GM19351 (cell line): ENCODE data around the gene CARHSP1.
"Not testable (repeated sequence)": the region's sequence is repeated elsewhere in the genome, so short reads cannot be mapped to it uniquely, and the experiment has no call there.

Experiments
- ATAC-seq: cut with Tn5 transposase; IDR thresholded peaks from one replicate; pipeline ENCODE4 v1.9.1; 2021; ENCODE audit warnings: mild to moderate bottlenecking, moderate library complexity; ENCODE audit not compliant: unreplicated experiment

Gene CARHSP1

DNA sequence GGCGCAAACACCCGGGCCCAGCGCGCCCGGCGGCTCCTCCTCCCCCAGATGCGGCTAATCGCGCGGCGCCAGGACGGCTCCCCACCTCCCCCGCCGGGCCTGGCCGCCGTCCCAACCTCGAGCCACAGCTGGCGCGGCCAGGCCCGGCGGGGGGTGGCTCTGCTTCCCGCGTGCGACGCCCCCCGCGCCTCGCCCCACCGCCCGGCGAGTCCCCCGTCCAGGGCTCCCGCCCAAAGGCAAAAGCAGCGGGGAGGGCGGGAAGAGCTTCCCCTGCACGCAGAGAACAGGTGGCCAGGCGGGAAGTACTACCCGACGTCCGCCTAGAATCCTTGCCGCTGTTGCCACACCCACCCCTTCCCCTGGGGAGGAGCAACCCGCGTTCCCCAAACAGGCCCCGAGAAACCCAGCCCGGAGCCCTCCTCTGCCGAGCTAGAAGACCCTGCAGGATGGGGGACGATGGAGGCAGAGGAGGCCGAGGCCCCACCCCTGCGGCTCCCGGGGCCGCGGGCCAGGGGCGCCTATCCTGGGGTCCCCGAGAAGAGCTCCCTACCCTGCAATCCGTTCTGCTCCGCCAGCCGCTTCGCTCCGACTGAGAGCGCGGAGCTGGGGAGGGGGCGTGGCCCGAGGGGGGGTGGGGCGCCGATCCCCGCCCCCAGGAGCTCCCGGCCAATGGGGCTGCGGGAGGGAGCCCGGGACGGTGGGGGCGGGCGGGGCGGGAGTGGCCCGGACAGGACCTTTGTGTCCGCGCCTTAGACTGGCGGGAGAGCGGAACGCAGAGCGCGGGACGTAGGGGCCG is at the start of gene CARHSP1:
CARHSP1 (minus strand) TSS at position 591 of the 796 bp plus-strand sequence. CDS start 9,678 bp downstream, outside the sequence.
- peak; percentile 66 for ATAC-seq

DNA sequence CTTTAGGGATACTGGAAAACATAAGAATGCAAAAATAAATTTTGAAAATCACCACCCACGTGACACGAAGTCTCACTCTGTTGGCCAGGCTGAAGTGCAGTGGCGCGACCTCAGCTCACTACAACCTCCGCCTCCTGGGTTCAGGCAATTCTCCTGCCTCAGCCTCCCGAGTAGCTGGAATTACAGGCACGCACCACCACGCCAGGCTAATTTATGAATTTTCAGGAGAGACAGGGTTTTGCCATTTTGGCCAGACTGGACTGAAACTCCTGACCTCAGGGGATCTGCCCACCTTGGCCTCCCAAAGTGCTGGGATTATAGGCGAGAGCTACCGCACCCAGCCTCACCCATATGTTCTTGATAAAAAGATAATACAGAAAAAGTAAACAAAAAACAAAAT is 48.5 kb upstream of the CARHSP1 start:
- ATAC-seq: not testable (repeated sequence)

DNA sequence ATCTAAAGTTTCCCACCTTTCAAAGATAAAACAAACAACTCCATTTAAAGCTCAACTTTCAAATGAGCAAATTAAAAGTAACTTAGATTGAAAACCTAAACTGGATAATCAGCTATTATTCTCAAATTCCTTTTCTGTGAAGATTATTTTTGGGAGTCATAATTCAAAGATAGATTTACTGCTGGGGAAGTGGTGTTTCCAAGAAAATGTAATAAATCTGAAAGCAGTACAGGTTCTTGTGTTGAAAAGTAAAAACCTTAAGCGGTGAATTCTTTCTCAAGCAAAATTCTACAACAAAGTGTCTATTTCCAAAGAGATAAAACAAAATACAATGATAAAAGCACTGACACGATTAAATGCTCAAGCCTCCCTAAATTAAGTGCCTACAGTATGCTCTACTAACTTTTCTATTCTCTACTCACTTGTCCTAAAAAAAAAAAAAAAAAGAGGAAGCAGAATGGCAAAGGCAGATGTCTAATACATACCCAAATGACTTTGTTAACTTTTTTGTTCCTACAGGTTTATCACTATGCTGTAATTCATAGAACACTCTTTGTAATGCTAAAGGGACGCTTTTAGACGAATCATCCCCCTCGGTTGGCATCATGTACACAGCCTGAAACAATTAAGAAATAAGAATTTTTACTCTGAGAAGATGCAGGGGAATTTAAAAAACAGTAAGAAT is 47.9 kb upstream of the CARHSP1 start:
- no peak for ATAC-seq

DNA sequence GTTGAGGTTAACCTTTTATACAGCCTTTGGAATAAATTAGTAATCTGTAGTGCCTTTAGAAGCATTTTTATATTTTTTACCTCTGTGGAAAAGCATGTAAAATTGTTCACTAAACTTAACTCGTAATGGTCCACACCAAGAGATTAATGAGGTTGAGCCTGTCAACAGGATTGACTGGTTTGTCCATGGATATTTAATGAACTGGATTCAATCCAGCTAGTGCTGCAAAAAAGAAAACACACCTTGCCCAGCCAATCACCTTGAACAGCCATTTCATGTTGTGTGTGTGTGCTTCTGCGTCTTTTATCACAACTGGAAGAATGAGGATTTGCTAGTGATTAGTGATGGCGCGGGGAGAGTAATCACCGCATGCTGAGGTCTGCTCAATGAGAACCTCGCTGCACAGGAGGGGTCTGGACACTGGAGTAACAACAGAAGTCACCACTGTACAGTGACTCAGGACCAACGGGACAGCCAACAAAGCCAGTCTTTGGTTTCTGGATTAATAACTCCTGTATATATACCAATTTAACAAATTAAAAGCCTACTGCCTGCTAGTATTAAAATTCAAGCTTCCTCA is 47.0 kb upstream of the CARHSP1 start:
- ATAC-seq: no peak

DNA sequence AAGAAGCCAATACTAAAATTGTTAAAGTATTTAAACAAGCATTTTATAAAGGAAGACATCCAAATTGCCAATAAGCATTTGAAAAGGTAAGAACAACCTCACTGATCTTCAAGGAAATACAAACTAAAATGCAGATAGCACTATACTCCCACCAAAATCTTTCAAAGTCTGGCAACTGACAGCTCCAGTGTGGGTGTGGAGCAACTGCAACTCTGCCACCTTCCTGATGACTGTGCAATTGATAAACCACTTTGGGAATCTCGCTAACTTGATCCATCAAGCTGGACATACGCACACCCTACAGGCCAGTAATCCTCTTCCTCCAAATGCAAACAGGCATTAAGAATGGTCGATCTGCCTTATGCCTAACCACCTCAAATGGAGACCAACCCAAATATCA is 45.3 kb upstream of the CARHSP1 start:
- no peak for ATAC-seq

DNA sequence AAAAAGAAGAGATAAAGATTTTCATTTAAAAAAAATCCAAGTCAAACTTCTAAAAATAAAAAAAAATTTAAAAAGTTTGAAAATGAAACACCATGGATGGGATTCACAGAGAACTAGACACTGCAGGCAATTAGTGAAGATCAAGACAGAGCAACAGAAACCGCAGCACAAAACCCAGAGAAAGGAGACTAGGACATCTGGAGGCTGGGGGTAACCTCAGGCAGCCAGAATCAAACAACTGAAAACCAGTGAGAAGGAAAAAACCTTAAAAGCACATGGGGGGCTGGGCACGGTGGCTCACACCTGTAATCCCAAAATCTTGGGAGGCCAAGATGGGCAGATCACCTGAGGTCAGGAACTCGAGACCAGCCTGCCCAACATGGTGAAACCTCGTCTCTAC is 44.0 kb upstream of the CARHSP1 start:
- ATAC-seq: no peak

DNA sequence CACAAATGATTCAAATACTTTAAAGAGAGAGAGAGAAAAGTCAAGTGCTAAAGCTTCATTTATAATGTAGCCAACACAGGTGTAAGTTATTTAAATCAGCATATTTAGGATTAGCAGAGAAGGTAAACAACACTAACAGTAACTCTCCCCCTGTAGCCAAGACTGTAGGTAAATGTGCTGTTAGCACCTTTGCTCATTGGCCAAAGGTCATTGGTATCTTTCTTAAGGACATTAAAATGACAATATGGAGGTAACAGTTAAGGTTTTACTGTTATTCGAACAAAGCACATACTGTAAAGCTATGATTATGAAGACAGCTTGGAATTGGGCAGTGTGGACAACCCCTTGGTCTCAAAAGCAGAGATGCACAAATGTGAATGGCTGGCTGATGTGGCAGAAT is 42.0 kb upstream of the CARHSP1 start:
- ATAC-seq: no peak

DNA sequence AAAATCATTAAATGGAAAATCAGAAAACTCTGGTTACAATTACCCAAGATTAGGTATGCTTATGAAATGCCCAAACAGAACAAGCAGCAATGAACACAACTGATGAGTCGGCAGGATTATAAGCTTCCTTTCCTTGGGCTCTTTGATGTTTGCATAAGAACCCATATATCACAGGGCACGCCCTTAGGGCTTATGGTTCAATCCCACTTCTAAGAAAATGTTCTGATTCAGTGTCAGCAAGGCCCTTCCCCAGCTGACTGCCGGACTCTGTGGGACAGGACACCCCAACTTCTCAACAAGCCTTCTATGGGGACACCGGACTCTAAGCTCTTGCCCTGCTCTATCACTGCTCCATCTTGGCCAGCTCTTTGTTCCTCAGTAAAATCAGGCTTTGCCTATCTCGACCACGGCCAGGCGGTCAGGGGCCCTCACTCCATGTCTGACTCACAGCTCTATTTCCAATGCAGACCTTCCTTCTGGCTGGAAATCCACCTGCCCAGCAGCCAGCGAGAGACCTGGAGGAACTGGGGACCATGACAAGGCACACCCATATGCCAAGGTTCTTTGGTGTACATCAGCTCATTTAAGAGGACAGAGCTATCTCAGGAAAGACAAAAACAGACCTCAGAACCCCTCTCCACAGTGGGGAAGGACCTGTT is 40.1 kb upstream of the CARHSP1 start:
- no peak for ATAC-seq

DNA sequence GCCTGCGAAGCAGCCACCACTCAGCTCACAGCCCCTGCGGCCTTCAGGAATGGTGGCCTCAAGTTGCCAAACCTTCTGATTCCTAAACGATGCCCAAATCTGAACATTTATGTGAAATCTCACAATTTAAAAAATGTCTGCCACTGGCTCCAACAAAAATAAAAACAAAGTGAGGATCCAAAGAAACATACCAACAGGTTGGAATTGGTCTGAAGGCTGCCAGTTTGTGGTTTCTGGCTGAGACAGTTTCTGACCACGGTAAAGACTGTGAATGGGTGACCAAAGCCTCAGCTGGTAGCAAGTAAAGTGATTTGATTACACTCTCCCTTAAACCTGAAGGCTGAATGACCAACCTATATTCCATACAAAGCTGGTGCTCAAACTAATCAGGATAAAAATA is 38.3 kb upstream of the CARHSP1 start:
- ATAC-seq: no peak

DNA sequence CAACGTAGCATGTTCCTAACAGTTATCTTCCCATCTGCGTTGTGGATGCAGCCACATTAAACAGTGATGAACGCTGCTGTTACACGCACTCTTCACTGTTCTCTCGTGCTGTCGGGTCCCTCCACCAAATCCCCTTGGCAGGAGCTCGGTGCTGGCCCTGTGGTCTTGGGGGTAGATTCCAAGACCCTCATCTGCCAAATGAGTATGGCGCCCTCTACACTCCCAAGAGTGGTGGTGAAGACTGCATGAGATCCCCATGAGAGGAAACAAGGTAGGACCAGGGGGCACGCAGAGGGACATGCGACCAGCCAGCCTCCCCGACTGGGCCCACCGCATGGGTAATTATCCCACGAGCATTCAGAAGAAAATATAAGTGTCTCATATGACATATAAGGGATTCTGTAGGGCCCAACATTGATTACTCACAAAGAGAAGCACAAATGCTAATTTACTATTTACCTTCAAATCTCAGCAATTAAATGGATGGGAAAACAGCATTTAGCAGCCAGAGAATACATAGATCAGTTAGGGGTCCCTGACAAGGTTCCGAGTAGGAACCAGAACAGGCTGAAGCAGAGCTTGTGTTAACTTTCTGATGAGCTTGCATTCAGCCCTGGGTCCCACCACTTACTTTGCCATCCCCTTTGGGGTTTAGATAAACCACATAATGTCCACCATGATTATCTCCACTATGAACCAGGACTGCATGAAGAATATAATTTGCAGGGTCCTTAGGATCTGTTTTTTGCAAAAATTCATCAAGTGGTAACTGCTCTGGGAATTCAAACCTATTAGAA is 37.2 kb upstream of the CARHSP1 start:
- ATAC-seq: no peak

DNA sequence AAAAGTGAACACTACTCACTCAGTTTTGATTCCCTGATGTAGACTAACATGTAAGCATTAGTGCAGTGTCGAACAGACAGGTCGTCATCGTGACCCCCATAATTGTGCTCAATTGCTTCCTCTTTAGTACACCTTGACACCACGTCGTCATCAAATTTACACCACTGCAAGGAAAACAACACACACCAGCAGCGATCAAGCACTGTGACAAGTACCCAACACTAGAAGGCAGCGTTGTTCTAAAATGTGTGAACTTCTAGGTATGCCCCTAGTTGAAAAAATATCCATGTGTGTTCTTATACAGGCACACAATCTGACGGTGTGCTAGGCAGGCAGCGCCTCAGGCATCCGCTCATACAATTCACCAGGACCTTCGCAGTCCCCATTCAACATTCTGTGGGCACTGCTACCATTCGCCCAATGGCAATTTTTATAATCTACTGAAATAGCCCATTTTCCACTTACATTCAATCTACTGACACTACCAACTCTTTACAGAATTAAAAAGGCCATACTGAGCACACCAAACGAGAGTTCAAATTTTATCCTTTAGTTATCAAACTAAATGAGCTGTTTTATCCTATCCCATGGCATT is 36.5 kb upstream of the CARHSP1 start:
- no peak for ATAC-seq

DNA sequence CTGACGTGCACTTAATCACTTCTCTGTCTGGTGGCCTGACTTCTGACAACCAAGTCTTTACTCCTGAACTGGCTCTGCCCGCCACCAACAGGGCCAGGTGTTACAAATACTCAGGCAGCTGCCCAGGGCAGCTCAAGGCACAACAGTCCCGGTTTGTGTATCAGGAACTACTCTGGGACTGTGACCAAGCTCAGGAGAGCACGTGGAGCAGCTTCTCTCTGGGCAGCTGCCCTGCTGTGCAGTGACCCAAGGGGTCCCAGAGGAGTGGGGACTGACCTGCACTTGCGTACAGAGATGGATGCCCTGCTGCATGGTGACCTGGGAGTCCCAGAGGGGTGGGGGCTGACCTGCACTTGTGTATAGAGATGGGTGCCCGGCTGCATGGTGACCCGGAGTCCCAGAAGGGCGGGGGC is 35.2 kb upstream of the CARHSP1 start:
- ATAC-seq: no peak

DNA sequence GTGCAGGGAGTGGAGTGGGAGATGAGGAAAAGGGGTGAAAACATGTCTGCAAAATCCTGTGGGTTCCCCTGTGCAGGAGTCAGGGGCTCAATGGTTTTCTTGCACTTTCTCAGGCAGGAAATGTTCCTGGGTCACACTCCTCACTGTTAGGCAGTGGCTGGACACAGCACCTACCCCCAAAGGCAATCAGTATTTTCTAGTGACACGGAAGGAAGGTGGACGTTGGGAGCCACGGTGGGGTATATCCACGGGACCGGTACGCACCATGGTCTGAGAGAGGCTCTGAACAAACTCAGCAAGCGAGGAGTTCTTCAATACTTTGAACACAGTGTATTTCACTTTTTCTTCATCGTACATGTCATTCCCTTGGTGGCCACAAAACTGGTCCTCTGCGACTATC is 34.2 kb upstream of the CARHSP1 start:
- ATAC-seq: no peak

DNA sequence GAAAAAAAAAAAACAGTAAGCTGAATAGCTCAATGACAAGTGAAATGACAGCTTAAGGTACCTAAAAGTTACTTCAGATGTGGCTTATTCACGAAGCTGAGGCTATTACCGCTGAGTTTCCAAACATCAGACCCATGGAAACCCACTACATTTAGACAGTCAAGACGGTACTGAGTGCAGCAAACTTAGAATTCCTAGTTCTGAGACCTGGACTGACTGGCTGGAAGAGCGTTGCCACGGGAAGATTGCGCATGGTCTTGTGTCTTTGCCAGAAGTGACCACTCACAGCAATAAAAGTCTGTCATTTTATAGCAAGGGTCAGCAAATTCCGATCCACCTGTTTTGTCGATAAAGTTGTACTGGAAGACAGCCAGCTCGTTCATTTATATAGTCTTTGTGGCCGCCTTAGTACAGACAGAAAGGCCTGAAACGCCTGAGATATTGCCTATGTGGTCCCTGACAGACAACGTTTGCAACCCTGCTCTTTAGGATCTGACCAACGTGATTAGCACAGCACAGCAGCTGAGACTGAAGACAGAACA is 32.6 kb upstream of the CARHSP1 start:
- ATAC-seq: no peak

DNA sequence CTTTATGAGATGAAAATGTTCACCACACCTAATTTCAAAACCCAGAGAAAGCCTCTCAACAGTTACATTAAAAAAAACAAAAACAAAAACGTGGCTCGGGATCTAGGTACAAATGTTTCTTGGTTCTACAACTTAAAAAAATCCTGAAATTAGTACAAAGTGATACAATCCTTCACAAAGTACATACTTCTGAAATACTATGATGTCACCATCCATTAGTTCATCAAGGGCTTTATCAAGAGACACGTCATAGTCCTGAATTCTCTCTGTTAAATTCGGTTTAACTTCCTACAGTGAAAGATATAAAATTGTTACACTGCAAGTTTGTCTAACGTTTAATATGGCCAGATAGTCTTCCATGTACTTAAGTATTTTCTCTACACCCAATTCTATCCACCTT is 31.5 kb upstream of the CARHSP1 start:
- no peak for ATAC-seq

DNA sequence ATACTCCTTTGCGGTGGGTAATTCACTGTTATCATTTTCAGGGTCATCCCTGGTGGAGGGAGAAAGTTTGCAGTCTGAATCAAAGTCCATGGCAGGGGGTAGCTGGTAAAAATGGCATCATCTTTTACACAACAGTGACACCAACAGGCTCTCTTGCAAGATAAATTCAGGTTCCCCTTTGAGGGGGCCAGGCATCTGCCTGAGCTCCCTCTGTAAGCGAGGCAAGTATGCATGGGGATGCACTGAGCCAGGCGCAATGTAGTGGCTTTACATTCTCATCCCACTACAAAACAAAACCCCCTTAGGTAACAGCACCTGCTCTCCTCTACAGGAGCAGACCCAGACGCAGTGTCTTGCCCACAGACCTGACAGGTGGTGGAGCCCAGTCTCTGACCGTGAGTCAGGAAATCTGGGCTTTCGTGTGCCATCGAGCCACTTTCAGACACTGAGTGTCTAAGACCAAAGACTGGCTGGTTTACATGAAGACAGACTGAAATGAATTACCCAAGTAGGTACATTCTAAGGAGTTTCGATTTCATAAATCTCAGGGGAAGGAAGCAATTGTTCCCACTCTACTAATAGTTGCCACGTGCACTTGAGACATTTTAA is 31.0 kb upstream of the CARHSP1 start:
- no peak for ATAC-seq

DNA sequence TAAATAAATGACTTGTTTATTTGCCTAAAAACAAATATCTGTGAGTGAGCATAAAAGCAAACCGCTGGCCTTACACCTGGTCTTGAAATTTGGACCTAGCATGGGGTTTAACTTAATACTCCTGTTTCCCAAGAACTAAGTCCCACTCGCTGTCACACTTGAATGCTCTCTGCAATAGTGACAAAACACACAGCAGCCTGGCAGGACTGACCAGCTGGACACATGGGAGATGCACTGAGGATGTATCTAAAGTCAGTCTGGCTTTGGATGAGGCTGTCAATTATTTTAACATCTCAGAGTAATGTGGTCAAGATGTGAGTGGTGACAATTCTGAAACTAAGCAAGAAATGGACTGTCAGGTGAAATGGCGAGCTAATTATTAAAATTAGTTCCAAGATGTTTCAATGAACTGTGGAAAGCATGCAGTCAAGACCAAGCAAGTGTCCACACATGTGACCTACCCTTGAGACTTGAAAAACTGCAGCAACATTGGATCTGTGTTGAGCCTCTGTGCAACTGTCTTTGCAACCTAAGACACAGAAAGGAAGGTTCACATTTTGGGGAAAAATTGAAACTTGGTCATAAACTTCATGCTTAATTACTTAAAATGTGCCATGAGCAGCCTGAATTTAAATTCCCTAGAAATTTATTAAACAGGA is 30.0 kb upstream of the CARHSP1 start:
- ATAC-seq: no peak

DNA sequence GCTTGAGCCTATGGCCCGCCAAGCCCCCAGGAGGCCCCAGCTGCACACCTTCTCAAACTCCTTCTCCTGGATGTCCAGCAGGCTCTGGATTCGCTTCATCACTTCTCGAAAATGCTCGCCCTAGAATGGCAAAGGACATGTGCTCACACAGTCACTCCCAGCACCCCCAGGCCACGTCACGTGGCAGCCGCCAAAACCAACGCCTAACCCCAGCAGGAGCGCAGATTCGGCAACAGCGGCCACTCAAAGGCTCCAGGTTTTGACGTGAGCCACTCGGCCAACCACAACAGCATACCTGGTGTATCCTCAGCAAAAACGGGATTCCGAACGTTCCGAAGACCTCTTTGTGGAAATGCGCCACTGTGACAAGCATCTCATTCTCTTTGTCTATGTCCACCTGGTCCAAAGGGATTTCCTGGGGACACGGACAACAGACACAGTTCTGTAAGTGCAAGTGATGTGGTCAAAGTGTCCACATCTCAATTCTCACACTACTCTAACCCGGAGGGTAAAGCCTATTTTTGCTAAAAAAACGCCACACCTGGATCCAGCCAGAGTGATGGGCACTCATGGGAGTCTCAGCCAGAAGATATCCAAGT is 26.0 kb upstream of the CARHSP1 start:
- ATAC-seq: no peak
